IPS-15b (cell line): ENCODE results near the gene PEX5.

Experiments
- H3K27me3 ChIP-seq: one replicate; pipeline ENCODE4 v1.6.1; 2013; ENCODE audit warnings: low read length; ENCODE audit not compliant: control insufficient read depth, insufficient read depth
- H3K36me3 ChIP-seq: one replicate; pipeline ENCODE4 v1.6.1; 2013; ENCODE audit warnings: low read length; ENCODE audit not compliant: control insufficient read depth, insufficient read depth
- H3K4me1 ChIP-seq: one replicate; pipeline ENCODE4 v1.6.1; 2013; ENCODE audit warnings: mild to moderate bottlenecking, low read length; ENCODE audit not compliant: control insufficient read depth, insufficient read depth
- H3K4me3 ChIP-seq: one replicate; pipeline ENCODE4 v1.5.1; 2013; ENCODE audit warnings: low read depth, low read length
- H3K9ac ChIP-seq: one replicate; pipeline ENCODE4 v1.6.1; 2013; ENCODE audit warnings: low read depth, mild to moderate bottlenecking, low read length
- H3K9me3 ChIP-seq: one replicate; pipeline ENCODE4 v1.6.1; 2013; ENCODE audit warnings: mild to moderate bottlenecking, low read length; ENCODE audit not compliant: control insufficient read depth, insufficient read depth

Gene PEX5

DNA sequence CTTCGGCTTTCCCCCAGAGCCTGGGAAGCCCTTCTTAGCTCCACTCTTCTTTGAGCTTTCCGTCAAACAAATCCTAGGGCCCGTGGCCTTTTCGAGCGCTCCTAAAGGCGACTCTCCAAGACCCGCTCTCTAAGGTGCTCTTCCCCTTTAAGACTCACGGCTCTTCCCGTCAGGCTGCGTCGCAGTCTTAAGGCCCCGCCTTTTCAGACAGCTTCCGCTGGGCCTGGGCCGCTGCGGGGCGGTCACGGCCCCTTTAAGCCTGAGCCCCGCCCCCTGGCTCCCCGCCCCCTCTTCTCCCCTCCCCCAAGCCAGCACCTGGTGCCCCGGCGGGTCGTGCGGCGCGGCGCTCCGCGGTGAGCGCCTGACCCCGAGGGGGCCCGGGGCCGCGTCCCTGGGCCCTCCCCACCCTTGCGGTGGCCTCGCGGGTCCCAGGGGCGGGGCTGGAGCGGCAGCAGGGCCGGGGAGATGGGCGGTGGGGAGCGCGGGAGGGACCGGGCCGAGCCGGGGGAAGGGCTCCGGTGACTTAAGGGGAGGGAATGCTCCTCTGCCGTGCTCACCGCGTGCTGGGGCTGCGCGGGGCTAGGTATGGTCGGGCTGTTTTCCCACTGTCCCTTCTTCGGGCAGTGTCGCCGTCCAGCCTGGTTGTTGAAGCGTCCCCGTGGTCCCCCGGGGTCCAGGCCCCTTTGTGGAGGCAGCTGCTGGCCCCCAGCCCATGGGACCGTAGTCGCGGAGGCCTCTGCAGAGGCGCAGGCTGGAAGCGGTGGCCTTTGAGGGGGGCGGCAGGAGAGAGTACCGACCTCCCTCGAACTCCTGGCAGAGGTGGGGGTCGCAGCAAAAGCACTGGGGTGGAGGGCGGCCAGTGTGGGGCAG lies at the start of gene PEX5:
Gene PEX5 (plus strand): TSS at position 289 of the 870 bp plus-strand sequence. CDS start 692 bp downstream, outside the sequence.
- H3K4me3 ChIP-seq: peak within 1 kb of the TSS; percentile 98
- no peaks in the 10 kb centered on the region for H3K27me3 ChIP-seq
- H3K4me1 ChIP-seq: peaks cover 2% of the 10 kb centered on the region
- H3K9me3 ChIP-seq: no peaks in the 10 kb centered on the region
- H3K9ac ChIP-seq: peak within 1 kb of the TSS; percentile 85
- peaks cover 6% of the 10 kb centered on the region for H3K36me3 ChIP-seq

DNA sequence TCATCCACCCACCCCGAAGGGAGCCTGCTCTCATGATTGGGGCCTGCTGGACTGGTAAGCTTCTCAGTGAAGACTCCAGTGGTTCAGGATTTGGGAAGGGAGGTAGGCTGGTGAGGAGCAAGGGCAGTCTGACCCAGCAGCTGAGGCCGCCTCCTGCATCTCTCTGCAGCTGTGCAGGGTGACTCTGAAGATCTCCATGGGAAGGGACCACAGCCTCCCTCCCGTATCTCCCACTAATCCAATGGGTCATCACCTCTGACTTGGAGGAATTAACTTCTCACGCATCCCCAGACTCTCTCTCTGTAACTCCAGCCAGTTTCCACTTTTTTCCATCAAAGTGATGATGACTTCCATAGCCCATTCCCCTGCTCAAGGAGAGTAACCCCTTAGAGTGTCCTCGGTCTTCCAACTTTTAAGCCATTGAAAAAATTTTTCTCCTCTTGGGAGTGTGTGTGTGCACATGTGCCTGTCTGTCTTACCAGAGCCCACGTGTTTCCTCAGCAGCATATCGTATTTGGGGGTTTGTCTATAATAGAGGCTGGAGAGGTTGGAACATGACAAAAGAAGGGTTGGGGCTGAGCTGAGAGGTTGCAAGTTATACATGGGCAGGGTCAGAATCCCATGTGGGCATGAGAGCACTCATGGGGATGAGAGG lies 48.0 kb upstream of the PEX5 start:
- no peaks in the 10 kb centered on the region for H3K27me3 ChIP-seq
- H3K4me1 ChIP-seq: no peaks in the 10 kb centered on the region
- H3K4me3 ChIP-seq: no peak overlapping the region
- H3K36me3 ChIP-seq: peaks cover 10% of the 10 kb centered on the region
- no peak overlapping the region for H3K9ac ChIP-seq
- H3K9me3 ChIP-seq: no peaks in the 10 kb centered on the region

DNA sequence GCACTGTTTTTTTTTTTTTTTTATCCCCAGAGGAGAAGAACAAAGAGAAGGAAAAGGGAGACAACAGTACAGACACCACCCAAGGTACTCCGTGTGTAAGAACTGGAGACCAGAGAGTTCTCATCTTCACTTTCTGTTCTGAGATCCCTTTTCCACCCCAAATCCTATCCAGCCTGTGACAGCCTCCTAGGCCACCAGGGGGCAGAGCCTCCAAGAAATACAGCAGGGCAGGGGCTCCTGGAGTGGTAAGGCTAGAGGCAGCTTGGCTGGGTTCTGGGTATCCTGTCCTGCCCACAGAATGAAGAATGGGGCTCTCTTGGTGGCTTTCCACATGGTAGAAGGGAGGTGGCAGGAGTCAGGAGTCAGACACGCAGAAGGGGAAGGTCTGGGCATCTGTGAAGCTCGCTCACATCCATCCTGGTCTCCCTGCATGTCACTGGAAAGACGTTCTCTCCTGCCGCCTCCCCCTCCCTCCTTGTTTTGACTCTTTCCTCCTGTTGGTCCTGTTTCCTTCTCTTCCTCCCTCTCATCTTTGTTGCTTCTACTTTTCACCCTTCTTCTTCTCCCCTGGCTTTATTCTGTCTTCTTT lies 47.3 kb upstream of the PEX5 start:
- peaks cover 4% of the 10 kb centered on the region for H3K36me3 ChIP-seq
- H3K9me3 ChIP-seq: no peaks in the 10 kb centered on the region
- H3K9ac ChIP-seq: no peak overlapping the region
- H3K27me3 ChIP-seq: no peaks in the 10 kb centered on the region
- no peaks in the 10 kb centered on the region for H3K4me1 ChIP-seq
- no peak overlapping the region for H3K4me3 ChIP-seq

DNA sequence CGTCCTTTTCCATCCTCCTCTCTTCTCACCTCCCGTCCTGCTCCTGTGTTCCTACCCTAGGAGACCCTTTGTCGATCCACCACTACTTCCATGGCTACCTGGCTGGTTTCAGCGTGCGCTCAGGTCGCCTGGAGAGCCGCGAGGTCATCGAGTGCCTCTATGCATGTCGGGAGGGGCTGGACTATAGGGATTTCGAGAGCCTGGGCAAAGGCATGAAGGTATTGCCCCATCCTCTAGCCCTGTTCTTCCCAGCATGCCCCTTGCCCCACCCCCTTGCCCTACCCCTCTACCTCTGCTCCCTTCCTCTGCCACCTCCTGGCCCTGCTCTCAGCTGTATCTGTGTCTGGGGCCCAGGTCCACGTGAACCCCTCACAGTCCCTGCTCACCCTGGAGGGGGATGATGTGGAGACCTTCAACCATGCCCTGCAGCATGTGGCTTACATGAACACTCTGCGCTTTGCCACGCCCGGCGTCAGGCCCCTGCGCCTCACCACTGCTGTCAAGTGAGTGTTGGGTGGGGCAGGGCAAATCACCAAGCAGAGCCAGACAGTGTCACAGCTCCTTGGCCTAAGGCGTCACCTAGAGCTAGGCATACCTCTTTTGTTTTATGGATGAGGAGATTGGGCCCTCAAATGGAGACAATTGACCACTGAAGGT lies 46.5 kb upstream of the PEX5 start:
- H3K4me3 ChIP-seq: no peak overlapping the region
- H3K4me1 ChIP-seq: no peaks in the 10 kb centered on the region
- H3K36me3 ChIP-seq: peaks cover 4% of the 10 kb centered on the region
- H3K9me3 ChIP-seq: no peaks in the 10 kb centered on the region
- H3K27me3 ChIP-seq: no peaks in the 10 kb centered on the region
- H3K9ac ChIP-seq: no peak overlapping the region

DNA sequence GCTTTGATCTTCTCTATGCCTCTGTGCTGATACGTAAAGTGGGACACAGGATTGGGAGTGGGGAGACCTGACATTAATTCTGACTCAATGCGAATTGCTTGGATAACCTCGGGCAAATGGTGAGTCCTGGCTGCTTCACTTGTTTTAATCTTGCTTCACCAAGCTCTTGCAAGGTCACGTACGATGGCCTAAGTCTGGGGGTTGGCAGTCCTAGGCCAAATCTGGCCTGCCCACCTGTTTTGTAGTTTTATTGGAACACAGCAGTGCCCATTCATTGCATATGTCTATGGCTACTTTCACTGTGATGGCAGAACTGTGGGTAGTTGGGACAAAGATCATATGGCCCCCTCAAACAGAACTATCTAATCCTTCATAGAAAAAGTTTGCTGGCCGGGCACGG lies 45.9 kb upstream of the PEX5 start:
- Histone ChIP-seq H3K36me3 (peaks cover 4% of the 10 kb centered on the region), H3K4me3 (no peak overlapping the region), H3K4me1 (no peaks in the 10 kb centered on the region), H3K27me3 (no peaks in the 10 kb centered on the region), H3K9me3 (no peaks in the 10 kb centered on the region), H3K9ac (no peak overlapping the region)

DNA sequence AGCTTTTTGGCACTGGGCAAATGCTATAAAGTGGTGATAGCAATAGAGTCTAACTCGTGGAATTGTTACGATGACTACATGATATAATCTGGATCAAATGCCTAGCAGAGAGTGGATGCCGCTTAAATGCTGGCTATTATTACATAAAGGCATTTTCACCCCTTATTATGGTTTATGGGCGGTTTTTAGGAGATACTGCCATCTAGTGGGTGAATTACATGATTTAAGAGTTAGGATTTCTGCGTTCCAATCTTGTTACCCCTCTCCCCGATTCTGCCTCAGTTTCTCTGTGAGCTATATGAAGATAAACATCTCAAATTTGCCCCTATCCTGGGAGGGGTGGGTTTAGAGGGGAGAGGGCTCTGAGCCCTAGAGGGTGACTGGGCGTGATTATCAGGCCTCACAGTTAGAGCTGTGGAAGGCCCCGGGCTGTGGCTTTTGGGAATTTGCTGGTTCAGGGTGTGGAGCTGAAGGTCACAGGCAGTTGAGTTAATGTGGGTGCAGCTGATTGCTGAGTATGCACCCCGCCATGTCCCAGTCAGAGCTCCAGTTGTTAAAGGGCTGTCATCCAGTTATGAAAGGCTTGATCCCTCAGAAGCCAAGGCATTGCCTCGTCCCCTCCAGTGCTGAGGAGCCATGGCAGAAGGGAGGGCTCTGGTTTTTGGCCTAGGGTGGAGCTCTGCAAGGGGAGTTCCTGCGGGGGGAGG lies 44.9 kb upstream of the PEX5 start:
- Histone ChIP-seq H3K4me3 (no peak overlapping the region), H3K27me3 (no peaks in the 10 kb centered on the region), H3K9ac (no peak overlapping the region), H3K4me1 (no peaks in the 10 kb centered on the region), H3K36me3 (peaks cover 6% of the 10 kb centered on the region), H3K9me3 (no peaks in the 10 kb centered on the region)

DNA sequence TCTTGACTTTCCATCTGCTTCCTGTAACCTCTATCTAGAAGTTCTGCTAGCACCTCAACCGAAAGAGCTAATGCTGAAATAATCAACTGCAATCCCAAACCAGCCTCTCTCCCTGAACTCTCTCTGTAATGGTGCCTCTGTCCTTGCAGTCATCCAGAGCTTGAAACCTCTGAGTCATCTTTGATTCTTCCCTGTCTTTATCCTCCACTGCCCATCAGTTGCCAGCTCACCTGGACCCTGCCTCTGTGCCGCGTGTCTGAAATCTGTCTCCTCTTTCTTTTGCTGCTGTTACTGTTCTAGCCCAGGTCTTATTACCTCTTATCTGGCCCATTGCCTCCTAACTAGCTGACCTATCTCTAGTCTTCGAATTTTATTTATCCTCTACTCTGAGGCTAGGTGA lies 43.8 kb upstream of the PEX5 start:
- Histone ChIP-seq H3K9me3 (no peaks in the 10 kb centered on the region), H3K9ac (no peak overlapping the region), H3K4me3 (no peak overlapping the region), H3K27me3 (no peaks in the 10 kb centered on the region), H3K36me3 (peaks cover 11% of the 10 kb centered on the region), H3K4me1 (no peaks in the 10 kb centered on the region)

DNA sequence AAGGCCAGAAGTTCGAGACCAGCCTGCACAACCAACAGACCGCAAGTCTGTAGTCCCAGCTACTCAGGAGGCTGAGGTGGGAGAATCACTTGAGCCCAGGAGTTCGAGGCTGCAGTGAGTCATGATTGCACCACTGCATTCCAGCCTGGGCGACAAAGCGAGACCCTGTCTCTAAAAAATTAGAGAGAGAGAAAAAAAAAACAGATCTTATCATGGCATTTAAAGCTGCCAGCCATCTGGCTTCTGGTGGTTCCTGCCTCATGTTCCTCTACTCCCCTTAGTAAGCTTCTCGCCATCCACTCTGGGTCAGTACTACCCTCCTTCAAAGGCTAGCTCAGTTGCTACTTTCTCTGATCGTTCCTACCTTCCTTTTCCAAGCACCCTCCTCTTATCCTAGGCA lies 43.3 kb upstream of the PEX5 start:
- Histone ChIP-seq H3K4me3 (no peak overlapping the region), H3K36me3 (peaks cover 11% of the 10 kb centered on the region), H3K4me1 (no peaks in the 10 kb centered on the region), H3K9ac (no peak overlapping the region), H3K27me3 (no peaks in the 10 kb centered on the region), H3K9me3 (no peaks in the 10 kb centered on the region)

DNA sequence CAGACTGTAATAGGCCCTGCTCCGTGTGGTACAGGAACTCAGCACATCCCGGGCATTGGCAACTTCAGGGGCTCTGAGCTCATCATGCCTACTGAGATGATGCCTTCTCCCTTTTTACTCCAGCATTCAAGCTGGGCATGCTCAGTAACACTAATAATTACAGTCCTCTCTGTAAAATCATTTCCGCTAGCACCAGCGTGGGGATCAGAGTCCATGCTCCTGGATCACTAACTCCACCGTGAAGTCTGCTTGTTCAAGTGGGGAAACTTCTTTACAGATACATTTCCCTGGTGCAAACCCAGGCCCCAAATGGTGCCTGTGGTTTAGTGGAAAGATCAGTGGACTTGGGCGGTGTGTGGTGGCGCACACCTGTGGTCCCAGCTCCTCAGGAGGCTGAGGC lies 42.6 kb upstream of the PEX5 start:
- no peaks in the 10 kb centered on the region for H3K27me3 ChIP-seq
- no peak overlapping the region for H3K4me3 ChIP-seq
- H3K36me3 ChIP-seq: peaks cover 11% of the 10 kb centered on the region
- H3K4me1 ChIP-seq: no peaks in the 10 kb centered on the region
- no peaks in the 10 kb centered on the region for H3K9me3 ChIP-seq
- H3K9ac ChIP-seq: no peak overlapping the region

DNA sequence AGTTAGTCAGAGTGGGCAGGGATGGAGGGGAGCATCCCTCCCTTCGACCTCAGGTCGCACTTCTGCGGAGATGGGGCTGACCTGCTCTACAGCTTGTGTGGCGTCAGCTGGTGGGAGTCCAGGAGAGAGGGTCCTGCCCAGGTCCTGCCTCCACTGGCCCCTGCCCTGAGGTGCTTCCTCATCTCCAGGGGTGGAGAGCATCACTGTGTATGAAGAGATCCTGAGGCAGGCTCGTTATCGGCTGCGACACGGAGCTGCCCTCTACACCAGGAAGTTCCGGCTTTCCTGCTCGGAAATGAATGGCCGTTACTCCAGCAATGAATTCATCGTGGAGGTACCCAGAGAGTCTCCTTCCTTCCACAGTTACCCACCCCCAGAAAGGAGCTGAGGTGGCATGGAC lies 39.1 kb upstream of the PEX5 start:
- Histone ChIP-seq H3K9me3 (no peaks in the 10 kb centered on the region), H3K36me3 (peaks cover 12% of the 10 kb centered on the region), H3K9ac (no peak overlapping the region), H3K27me3 (no peaks in the 10 kb centered on the region), H3K4me3 (no peak overlapping the region), H3K4me1 (no peaks in the 10 kb centered on the region)

DNA sequence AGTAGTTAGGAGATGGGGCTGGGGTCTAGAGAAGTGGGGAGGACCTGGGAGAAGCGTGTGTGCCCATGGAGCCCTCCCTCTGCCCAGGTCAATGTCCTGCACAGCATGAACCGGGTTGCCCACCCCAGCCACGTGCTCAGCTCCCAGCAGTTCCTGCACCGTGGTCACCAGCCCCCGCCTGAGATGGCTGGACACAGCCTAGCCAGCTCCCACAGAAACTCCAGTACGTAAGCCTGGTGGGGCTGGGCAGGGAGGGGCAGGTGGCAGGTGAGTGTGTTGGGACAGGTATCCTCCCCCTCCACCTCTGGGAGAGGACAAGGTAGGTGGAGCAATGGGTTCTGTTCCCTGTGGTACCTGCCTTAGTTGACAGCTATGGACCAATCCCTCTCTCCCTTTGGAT lies 38.6 kb upstream of the PEX5 start:
- Histone ChIP-seq H3K36me3 (peaks cover 13% of the 10 kb centered on the region), H3K4me3 (no peak overlapping the region), H3K4me1 (no peaks in the 10 kb centered on the region), H3K27me3 (no peaks in the 10 kb centered on the region), H3K9me3 (no peaks in the 10 kb centered on the region), H3K9ac (no peak overlapping the region)
